ENCODE results near the gene CERS5.
A peak's percentile ranks its signal among the peaks of the same experiment; 100 is the strongest.

CERS5 gene, protein sequence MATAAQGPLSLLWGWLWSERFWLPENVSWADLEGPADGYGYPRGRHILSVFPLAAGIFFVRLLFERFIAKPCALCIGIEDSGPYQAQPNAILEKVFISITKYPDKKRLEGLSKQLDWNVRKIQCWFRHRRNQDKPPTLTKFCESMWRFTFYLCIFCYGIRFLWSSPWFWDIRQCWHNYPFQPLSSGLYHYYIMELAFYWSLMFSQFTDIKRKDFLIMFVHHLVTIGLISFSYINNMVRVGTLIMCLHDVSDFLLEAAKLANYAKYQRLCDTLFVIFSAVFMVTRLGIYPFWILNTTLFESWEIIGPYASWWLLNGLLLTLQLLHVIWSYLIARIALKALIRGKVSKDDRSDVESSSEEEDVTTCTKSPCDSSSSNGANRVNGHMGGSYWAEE

DNA sequence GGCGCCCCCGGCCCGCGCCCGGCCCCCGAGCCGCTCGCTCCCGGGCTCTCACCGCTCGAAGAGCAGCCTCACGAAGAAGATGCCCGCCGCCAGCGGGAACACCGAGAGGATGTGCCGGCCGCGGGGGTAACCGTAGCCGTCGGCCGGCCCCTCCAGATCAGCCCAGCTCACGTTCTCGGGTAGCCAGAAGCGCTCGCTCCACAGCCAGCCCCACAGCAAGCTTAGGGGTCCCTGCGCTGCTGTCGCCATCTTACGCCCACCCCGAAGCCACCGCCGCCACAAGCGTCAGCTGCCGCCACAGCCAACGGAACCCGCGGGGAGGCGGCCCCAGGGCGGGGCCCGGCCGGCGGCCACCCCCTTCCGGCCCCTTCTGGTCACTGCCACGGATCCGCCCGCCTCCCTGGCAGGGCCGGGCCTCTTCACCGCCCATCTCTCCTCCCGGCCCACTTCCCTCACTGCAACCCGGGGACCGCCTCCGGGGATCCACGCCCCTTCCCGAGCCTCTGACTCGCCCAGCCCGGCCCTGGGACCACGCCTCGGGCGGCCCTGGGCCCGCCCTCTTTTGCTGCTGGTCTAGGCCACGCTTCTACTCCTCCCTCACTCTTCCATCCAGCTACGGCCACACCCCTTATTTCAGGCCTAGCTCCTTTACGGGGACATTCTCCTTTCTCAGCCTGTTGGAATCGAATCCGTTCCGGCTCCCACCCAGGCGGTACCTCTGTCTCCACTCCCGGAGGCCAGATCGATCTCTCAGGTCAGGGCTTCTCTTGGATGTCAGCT lies at the start of gene CERS5:
CERS5 (minus strand) TSS at position 321 of the 780 bp plus-strand sequence; CDS start at position 249, 72 bp downstream.
- peaks cover 10 to 19% of the 10 kb centered on the region in 2 experiments for H3K4me1 ChIP-seq (ENCODE audit: control insufficient read depth in 1 of 2, insufficient read depth in 1 of 2, low read depth in 1 of 2, low read length in 1 of 2)
- no peaks in the 10 kb centered on the region for H3K27me3 ChIP-seq
- H3K27ac ChIP-seq = peak within 1 kb of the TSS; percentile 91
- TF ChIP-seq, protein P1, sequence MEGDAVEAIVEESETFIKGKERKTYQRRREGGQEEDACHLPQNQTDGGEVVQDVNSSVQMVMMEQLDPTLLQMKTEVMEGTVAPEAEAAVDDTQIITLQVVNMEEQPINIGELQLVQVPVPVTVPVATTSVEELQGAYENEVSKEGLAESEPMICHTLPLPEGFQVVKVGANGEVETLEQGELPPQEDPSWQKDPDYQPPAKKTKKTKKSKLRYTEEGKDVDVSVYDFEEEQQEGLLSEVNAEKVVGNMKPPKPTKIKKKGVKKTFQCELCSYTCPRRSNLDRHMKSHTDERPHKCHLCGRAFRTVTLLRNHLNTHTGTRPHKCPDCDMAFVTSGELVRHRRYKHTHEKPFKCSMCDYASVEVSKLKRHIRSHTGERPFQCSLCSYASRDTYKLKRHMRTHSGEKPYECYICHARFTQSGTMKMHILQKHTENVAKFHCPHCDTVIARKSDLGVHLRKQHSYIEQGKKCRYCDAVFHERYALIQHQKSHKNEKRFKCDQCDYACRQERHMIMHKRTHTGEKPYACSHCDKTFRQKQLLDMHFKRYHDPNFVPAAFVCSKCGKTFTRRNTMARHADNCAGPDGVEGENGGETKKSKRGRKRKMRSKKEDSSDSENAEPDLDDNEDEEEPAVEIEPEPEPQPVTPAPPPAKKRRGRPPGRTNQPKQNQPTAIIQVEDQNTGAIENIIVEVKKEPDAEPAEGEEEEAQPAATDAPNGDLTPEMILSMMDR (IDR thresholded peaks at IDR 0.05) = peak; percentile 71
- no peaks in the 10 kb centered on the region for H3K36me3 ChIP-seq
- no peaks in the 10 kb centered on the region for H3K9me3 ChIP-seq
- H3K4me3 ChIP-seq (ENCODE audit: low read depth in 1 of 2, low read length in 1 of 2) = peak within 1 kb of the TSS; percentile 88 to 89

GRCh38 chr12:50215033-50215432 lies 47.9 kb upstream of the CERS5 start:
- Histone ChIP-seq H3K27ac (no peak overlapping the region), H3K4me1 (ENCODE audit: control insufficient read depth in 1 of 2, insufficient read depth in 1 of 2, low read depth in 1 of 2, low read length in 1 of 2) (no peaks in the 10 kb centered on the region), H3K27me3 (no peaks in the 10 kb centered on the region), H3K9me3 (no peaks in the 10 kb centered on the region), H3K36me3 (no peaks in the 10 kb centered on the region), H3K4me3 (ENCODE audit: low read depth in 1 of 2, low read length in 1 of 2) (no peak overlapping the region)
- TF ChIP-seq, protein P1 (IDR thresholded peaks at IDR 0.05) = no peak

- H3K4me1 ChIP-seq (ENCODE audit: control insufficient read depth in 1 of 2, insufficient read depth in 1 of 2, low read depth in 1 of 2, low read length in 1 of 2) = no peaks in the 10 kb centered on the region
- no peak overlapping the region for H3K27ac ChIP-seq
- H3K4me3 ChIP-seq (ENCODE audit: low read depth in 1 of 2, low read length in 1 of 2) = no peak overlapping the region
- no peaks in the 10 kb centered on the region for H3K36me3 ChIP-seq
- TF ChIP-seq, protein P1 (IDR thresholded peaks at IDR 0.05) = no peak
- no peaks in the 10 kb centered on the region for H3K27me3 ChIP-seq
- H3K9me3 ChIP-seq = no peaks in the 10 kb centered on the region
Observed at GRCh38 chr12:50214018-50214417, 46.8 kb upstream of the CERS5 start.

- Histone ChIP-seq H3K27me3 (no peaks in the 10 kb centered on the region), H3K4me1 (ENCODE audit: control insufficient read depth in 1 of 2, insufficient read depth in 1 of 2, low read depth in 1 of 2, low read length in 1 of 2) (no peaks in the 10 kb centered on the region), H3K36me3 (no peaks in the 10 kb centered on the region), H3K9me3 (no peaks in the 10 kb centered on the region), H3K4me3 (ENCODE audit: low read depth in 1 of 2, low read length in 1 of 2) (no peak overlapping the region), H3K27ac (no peak overlapping the region)
- TF ChIP-seq, protein P1 (IDR thresholded peaks at IDR 0.05) = no peak
Observed at GRCh38 chr12:50213439-50213838, 46.3 kb upstream of the CERS5 start.

- Histone ChIP-seq H3K4me1 (ENCODE audit: control insufficient read depth in 1 of 2, insufficient read depth in 1 of 2, low read depth in 1 of 2, low read length in 1 of 2) (no peaks in the 10 kb centered on the region), H3K36me3 (no peaks in the 10 kb centered on the region), H3K9me3 (no peaks in the 10 kb centered on the region), H3K27me3 (no peaks in the 10 kb centered on the region), H3K27ac (no peak overlapping the region), H3K4me3 (ENCODE audit: low read depth in 1 of 2, low read length in 1 of 2) (no peak overlapping the region)
- TF ChIP-seq, protein P1 (IDR thresholded peaks at IDR 0.05) = no peak
Observed at GRCh38 chr12:50212071-50212467, 44.9 kb upstream of the CERS5 start.

Data from neutrophil (primary cell).